ENCODE data around the gene NCOA6.
A peak's percentile ranks its signal among the peaks of the same experiment; 100 is the strongest.
"Not testable (repeated sequence)": the region's sequence is repeated elsewhere in the genome, so short reads cannot be mapped to it uniquely, and the experiment has no call there.

NCOA6 gene

DNA sequence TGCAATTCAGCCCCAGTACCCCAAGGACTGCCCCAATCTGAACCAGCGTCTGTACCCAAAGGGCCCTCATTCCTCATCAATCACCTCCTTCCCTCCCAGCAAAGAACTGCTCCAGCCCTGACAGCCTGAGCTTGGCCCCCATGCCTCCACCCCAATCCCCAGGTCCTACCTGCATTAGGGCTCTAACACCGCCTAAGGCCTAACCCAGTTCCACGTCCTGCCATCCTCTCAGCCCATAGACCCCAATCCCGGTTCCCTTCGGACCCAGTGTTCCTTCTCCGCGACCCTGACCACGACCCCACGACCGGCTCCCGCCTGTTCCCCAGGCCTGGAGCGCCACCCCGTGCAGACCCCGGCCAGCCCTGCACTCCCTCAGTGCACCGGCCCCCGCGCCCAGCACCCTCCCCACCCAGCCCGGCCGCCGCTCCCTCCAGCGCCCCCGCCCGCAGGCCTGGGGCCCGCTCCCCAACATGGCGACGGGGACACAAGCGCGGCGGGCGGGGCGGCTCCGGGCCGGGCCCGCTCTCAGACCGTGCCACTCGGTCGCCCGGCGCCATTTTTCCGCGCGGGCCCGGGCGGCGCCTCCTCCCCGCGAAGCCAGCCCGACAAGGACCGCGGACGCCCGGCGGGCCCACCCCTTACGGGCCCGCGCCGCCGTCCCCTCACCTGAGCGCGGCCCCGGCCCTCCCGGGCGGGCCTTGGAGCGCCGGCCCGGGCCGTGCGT lies 483 bp downstream of the NCOA6 start:
- peak; percentile 57 to 91 (median 82) for DNase-seq

- DNase-seq: peak; percentile 83 to 90 (median 84)
Observed at GRCh38 chr20:34824452-34824805, 1.0 kb downstream of the NCOA6 start.

DNA sequence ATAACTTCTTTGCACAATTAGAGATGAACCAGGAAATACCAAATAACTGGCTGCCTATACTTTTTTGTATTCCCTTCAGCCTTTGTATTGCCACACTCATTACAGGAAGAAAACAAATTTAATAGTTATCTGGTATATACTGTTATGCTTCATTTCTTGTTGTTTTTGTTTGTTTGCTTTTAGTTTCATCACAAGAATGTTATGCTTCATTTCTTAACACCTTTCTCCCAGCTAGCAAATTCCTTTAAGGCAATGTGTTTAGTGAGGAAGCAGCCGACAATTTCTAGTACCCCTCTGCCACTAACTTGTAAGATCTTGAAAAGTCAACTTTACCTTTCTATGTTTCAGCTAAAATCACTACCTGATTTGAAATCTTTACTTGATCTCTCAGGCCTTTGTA lies 1.4 kb downstream of the NCOA6 start:
- no peak for DNase-seq

DNA sequence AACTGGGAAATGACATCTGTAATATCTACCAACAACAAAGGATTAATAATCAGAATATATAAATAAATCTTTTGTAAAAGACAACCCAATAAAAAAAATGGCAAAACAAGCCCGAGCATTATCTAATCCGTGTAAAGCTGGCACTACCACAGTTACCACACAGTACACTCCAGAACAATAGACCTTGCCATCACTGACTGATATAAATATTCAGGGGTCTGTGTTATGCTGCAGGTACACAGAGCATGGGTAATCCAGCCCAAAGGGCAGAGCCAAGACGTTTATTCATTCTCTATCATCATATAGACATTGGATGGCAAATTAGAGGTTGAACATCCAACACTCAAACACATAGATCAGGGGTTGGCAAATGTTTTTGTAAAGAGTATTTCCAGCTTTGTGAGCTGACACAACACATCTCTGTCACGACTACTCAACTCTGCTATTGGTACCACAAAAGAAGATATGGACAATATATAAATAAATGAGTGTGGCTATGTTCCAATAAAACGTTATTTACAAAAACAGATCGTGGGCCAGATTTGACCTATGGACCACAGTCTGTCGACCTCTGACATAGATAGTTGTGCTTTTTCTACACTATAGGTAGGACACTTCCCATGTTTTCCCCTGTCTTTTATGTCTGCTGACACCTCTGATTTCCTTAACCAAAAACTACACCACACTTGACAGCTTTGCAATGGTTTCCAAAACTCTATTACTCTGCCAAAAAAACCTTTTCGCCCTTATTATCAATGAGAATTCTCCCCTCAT lies 4.5 kb downstream of the NCOA6 start:
- no peak for DNase-seq

DNA sequence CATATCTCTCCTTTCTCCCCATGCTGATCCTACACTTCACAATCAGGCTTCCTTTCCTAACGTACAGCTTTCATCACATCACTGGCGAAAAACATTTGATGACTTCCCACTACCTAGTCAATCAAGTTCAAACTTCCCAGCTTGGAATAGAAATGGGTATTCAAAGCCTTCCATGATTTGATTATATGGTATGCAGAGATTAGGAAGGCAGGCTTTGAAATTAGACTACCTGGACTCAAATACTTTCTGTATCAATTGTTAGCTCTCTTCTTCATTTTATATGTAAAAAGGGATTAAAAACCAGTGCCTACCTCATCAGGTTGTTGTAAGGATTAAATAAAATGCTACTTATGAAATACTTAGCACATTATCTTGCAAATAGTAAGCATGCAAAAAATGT lies 7.7 kb downstream of the NCOA6 start:
- no peak for DNase-seq

DNA sequence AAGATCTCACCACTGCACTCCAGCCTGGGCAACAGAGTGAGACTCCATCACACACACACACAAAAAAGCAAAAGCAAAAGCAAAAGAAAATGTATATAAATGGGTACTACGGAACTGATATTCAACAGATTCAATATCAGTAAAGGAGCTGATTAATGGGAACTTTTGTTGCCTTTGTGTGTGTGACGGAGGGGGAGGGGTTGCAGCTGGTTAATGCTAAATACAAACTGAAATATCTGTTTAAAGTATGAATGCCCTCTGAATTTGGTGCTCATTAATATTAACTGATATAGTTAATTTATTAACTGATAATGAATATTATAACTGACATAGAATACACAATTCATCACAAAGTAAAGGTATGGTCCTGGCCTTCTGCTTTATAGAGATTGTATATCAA lies 8.4 kb downstream of the NCOA6 start:
- DNase-seq: no peak

- DNase-seq: no peak
Observed at GRCh38 chr20:34815636-34816035, 9.8 kb downstream of the NCOA6 start.

GRCh38 chr20:34808583-34808982 lies 16.9 kb downstream of the NCOA6 start:
- no peak for DNase-seq

DNA sequence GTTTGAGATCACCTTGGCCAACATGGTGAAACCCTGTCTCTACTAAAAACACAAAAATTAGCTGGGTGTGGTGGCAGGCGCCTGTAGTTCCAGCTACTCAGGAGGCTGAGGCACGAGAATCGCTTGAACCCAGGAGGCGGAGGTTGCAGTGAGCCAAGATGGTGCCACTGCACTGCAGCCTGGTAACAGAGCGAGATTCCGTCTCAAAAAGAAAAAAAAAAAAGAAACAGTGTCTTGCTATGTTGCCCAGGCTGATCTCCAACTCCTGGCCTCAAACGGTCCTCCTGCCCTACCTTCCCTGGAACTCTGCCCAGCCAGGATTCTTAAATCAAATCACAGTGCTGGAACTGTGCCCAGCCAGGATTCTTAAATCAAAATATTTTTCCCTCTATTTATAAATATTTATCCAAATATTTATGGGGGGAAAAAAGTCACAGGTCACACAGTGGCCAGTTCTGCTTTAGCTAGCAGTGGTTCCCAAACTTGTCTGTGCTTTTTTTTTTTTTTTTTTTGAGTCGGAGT lies 17.4 kb downstream of the NCOA6 start:
- DNase-seq: not testable (repeated sequence)

DNA sequence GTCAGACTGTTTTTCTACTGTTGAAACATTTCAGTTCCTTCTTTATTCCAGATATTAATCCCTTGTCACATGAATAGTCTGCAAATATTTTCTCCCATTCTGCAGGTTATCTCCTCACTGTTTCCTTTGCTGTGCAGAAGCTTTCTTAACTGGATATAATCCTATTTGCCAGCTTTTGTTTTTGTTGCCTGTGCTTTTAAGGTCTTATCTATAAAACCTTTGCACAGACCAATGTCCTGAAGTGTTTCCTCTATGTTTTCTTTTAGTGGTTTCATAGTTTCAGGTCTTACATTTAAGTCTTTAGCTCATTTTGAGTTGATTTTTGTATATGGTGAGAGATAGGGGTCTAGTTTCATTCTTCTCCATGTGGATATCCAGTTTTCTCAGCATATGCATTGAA lies 19.2 kb downstream of the NCOA6 start:
- DNase-seq: no peak

- DNase-seq: no peak
Observed at GRCh38 chr20:34798871-34799270, 26.6 kb downstream of the NCOA6 start.

GRCh38 chr20:34798328-34798727 lies 27.1 kb downstream of the NCOA6 start:
- no peak for DNase-seq

- no peak for DNase-seq
Observed at GRCh38 chr20:34797012-34797995, 28.1 kb downstream of the NCOA6 start.

- peak in 2 of 3 experiments; percentile 30 to 53 for DNase-seq
Observed at GRCh38 chr20:34794006-34794585, 31.4 kb downstream of the NCOA6 start.

DNA sequence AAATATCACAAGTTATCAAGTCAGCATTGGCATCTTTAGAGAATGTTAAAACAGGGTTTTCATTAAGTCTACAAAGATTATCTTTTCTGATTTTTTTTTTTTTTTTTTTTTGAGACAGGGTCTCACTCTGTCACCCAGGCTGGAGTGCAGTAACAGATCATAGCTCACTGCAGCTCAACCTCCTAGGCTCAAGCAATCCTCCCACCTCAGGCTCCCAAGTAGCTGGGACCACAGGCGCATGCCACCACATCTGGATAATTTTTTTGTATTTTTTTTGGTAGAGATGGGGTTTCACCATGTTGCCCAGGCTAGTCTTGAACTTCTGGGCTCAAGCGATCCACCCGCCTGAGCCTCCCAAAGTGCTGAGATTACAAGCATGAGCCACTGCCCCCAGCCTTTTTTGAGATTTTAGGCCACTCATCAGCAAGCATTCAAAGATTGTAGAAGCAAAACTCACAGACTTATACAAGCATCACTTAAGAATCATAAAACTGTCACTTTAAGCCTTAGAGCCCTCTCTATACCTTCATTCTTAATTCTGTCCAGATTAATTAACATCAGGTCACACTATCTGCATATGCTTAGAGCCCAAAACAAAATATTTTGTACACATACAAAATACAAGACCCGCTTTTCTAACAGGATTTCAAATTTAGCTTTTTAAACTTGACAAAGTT lies 32.6 kb downstream of the NCOA6 start:
- no peak for DNase-seq

DNA sequence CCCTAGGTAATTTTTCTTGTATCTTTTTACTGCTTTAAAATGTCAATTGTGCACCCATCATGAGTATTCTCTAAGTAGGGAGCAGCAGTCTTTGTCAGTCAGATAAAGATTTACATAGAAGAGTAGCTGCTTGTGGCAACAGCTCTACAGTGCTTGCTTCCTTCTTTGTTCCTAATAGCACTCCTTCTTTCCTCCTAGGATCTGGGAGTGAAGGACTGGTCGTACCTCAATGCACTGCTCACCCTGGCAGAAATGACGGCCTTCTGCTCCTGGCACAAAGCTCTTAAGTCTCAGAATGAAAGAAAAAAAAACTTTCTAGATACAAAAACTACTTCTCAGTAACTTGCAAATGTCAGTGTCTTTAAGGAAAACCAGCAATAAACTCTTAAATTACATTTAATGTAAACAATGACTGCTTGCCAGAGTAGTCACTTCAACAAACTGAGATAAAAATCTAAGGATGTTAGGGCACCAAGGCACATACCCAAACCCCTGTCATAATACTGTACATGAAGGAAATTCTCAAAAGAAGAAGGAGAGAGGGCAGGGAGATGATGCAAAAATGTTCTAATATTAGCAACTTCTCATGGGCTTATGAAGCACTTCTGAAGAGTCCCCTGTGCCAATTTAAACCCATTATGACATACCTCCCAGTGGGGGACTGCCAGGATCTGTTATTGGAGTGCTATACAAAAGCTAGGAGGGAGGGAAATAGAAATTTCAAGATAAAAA lies 34.0 kb downstream of the NCOA6 start:
- DNase-seq: peak; percentile 28 to 76 (median 62)

DNA sequence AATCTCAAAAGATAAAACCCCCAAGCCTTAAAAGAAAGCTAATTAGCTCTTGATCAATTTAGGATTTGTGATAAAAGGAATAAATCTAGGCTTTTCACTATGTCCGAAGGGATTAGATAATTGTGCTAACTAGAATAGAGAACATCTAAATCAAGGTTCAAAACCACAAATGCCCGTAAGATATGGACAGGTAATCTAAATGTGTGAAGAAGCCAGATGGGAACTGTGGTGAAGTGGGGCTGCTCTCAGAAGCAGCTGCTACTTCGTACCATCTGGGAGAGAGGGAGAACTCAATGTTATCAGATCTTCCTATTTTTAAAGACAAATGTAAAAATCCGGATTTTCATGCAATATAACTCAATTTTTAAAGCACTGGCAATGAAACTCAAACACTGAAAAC lies 44.2 kb downstream of the NCOA6 start:
- DNase-seq: no peak

DNA sequence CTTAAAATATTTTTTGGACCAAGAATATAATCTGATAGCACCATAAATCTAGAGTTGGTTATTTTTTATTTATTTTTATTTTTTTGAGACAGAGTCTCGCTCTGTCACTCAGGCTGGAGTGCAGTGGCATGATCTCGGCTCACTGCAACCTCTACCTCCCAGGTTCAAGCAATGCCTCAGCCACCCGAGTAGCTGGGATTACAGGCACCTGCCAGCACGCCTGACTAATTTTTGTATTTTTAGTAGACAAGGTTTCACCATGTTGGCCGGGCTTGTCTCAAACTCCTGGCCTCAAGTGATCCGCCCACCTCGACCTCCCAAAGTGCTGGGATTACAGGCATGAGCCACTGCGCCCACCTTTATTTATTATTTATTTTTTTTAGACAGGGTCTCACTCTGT lies 45.2 kb downstream of the NCOA6 start:
- not testable (repeated sequence) for DNase-seq

DNA sequence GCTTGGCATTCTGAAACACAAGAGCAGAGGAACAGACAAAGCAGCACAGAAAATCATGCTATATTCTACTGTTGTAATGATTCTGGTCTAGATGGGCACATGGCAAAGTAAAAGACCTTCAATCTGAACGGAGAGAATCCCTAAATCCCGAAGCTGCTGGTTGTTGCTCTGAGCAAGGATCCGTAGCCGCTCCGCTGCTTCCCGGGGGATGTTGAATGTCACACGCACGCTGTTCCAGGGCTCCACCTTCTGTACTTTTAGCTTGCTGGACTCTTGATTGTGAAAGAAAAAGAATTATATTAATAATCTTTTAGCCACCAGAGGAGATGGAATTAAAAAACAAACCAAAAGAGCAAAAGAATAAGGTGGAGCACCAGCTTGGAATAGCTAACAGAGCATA lies 49.3 kb downstream of the NCOA6 start:
- no peak for DNase-seq

- no peak for DNase-seq
Observed at GRCh38 chr20:34774886-34775285, 50.6 kb downstream of the NCOA6 start.

- DNase-seq: peak in 1 of 3 experiments; percentile 13
Observed at GRCh38 chr20:34774449-34774848, 51.0 kb downstream of the NCOA6 start.

All from NCI-H1417 (cell line).